Esophagus muscularis mucosa (tissue), 4 donors: ENCODE data around the gene SPTLC2.

Source experiments
- EP300 ChIP-seq: sonication (generic); formaldehyde crosslinking; IDR thresholded peaks from one replicate; pipeline ENCODE4 v1.6.1; 2017; ENCODE audit warnings: antibody characterized with exemption
- POLR2A ChIP-seq: fragments of 450-650 bp; IDR thresholded peaks from one replicate; pipeline ENCODE4 v1.6.1; 2017; ENCODE audit warnings: antibody characterized with exemption, moderate library complexity, mild to moderate bottlenecking, low read depth
- POLR2AphosphoS5 ChIP-seq, 2 donors: sonication (generic); formaldehyde crosslinking; IDR thresholded peaks; one replicate each; pipeline ENCODE4 v1.6.1; 2017; ENCODE audit warnings: antibody characterized with exemption in 2 of 2
- TF ChIP-seq, protein P1 (sequence below), 3 experiments: fragments of 200-600 bp in 2 of 3; fragments of 450-650 bp in 1 of 3; sonication (generic) in 2 of 3; IDR thresholded peaks; one replicate each; pipeline ENCODE4 v1.5.1; 2017 to 2019; ENCODE audit warnings: antibody characterized with exemption in 3 of 3, mild to moderate bottlenecking in 2 of 3, moderate library complexity in 1 of 3

DNA sequence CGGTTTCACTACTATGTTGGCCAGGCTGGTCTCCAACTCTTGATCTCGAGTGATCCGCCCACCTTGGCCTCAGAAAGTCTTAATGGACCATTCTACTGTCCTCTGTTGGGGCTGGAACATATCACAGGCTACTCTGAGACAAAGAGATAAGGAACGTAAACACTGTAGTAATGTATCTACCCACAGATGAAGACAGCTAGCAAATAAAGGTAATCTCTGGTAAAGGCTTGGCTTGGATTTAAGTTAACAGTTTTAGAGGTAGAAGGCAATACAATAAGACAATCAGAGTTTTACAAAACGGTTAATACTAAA lies 73.2 kb downstream of the SPTLC2 start:
- TF ChIP-seq, protein P1, sequence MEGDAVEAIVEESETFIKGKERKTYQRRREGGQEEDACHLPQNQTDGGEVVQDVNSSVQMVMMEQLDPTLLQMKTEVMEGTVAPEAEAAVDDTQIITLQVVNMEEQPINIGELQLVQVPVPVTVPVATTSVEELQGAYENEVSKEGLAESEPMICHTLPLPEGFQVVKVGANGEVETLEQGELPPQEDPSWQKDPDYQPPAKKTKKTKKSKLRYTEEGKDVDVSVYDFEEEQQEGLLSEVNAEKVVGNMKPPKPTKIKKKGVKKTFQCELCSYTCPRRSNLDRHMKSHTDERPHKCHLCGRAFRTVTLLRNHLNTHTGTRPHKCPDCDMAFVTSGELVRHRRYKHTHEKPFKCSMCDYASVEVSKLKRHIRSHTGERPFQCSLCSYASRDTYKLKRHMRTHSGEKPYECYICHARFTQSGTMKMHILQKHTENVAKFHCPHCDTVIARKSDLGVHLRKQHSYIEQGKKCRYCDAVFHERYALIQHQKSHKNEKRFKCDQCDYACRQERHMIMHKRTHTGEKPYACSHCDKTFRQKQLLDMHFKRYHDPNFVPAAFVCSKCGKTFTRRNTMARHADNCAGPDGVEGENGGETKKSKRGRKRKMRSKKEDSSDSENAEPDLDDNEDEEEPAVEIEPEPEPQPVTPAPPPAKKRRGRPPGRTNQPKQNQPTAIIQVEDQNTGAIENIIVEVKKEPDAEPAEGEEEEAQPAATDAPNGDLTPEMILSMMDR (IDR thresholded peaks at IDR 0.05), result no peak
- TF ChIP-seq EP300 (no peak), POLR2AphosphoS5 (IDR thresholded peaks at IDR 0.05) (no peak), POLR2A (no peak)
